GM23338 (cell line): ENCODE data around the gene ZNF385B. TPM values are rescaled to one million over a fixed set of nuclear protein-coding genes. Genes with fewer than 3 reads are reported as not detected.
A peak's percentile ranks its signal among the peaks of the same experiment; 100 is the strongest.

ENCODE experiments used
- ATAC-seq: fragments of 200-7000 bp; cut with Tn5 transposase; 3 replicates; pipeline ENCODE4 v1.9.1; 2020
- DNase-seq: peaks from one replicate; pipeline ENCODE4 v3.0.0-alpha.2; 2015; ENCODE audit warnings: low spot score
- H2AFZ ChIP-seq: fragments of 200-600 bp; sonication (generic); 2 replicates; pipeline ENCODE4 v1.8.0; 2016; ENCODE audit warnings: antibody characterized with exemption, mild to moderate bottlenecking, moderate library complexity
- H3F3A ChIP-seq: fragments of 200-600 bp; sonication (generic); replicated peaks from 2 replicates; pipeline ENCODE4 v1.8.0; 2017; ENCODE audit warnings: antibody characterized with exemption, mixed run types, low read depth
- H3K27ac ChIP-seq: fragments of 200-600 bp; sonication (generic); 2 replicates; pipeline ENCODE4 v1.6.1; 2016; ENCODE audit warnings: low read depth
- H3K27me3 ChIP-seq: fragments of 200-600 bp; sonication (generic); 2 replicates; pipeline ENCODE4 v1.8.0; 2016; ENCODE audit warnings: mild to moderate bottlenecking, mixed run types, moderate library complexity; ENCODE audit not compliant: insufficient read depth
- H3K36me3 ChIP-seq: fragments of 200-600 bp; sonication (generic); 2 replicates; pipeline ENCODE4 v1.8.0; 2016; ENCODE audit warnings: mild to moderate bottlenecking; ENCODE audit not compliant: insufficient read depth
- H3K4me1 ChIP-seq: fragments of 200-600 bp; sonication (generic); 2 replicates; pipeline ENCODE4 v1.8.0; 2016; ENCODE audit warnings: mild to moderate bottlenecking, moderate library complexity; ENCODE audit not compliant: insufficient read depth
- H3K4me2 ChIP-seq: fragments of 200-600 bp; sonication (generic); 2 replicates; pipeline ENCODE4 v1.7.1; 2017; ENCODE audit warnings: mixed run types
- H3K4me3 ChIP-seq: fragments of 200-600 bp; sonication (generic); 2 replicates; pipeline ENCODE4 v1.6.1; 2016; ENCODE audit warnings: mixed run types
- H3K79me2 ChIP-seq: fragments of 200-600 bp; sonication (generic); replicated peaks from 2 replicates; pipeline ENCODE4 v1.8.0; 2017; ENCODE audit warnings: mild to moderate bottlenecking; ENCODE audit not compliant: insufficient read depth
- H3K9me2 ChIP-seq: fragments of 200-600 bp; sonication (generic); 2 replicates; pipeline ENCODE4 v1.8.0; 2017; ENCODE audit not compliant: insufficient read depth
- H4K20me1 ChIP-seq: fragments of 200-600 bp; sonication (generic); replicated peaks from 2 replicates; pipeline ENCODE4 v1.8.0; 2017; ENCODE audit warnings: mild to moderate bottlenecking; ENCODE audit not compliant: insufficient read depth
- H3K27ac Mint-ChIP-seq: 2 replicates; pipeline ENCODE4 v1.8.0; 2020; ENCODE audit warnings: inconsistent platforms, mild to moderate bottlenecking, moderate library complexity, mixed read lengths
- H3K27me3 Mint-ChIP-seq: 3 replicates; pipeline ENCODE4 v1.8.0; 2022; ENCODE audit warnings: low read depth, mild to moderate bottlenecking, moderate library complexity, mixed read lengths, inconsistent platforms; ENCODE audit not compliant: insufficient read depth, poor library complexity
- H3K36me3 Mint-ChIP-seq: 3 replicates; pipeline ENCODE4 v1.8.0; 2021; ENCODE audit warnings: low read depth, mild to moderate bottlenecking, inconsistent platforms, moderate library complexity, mixed read lengths
- H3K4me1 Mint-ChIP-seq: 3 replicates; pipeline ENCODE4 v1.8.0; 2020; ENCODE audit warnings: mild to moderate bottlenecking, inconsistent platforms, mixed read lengths
- H3K4me3 Mint-ChIP-seq: 3 replicates; pipeline ENCODE4 v1.8.0; 2021; ENCODE audit warnings: moderate library complexity, mild to moderate bottlenecking, inconsistent platforms, mixed read lengths
- H3K9me3 Mint-ChIP-seq: 3 replicates; pipeline ENCODE4 v1.8.0; 2020; ENCODE audit warnings: moderate library complexity, mild to moderate bottlenecking, inconsistent platforms, mixed read lengths
- CTCF ChIP-seq, 2 experiments: fragments of 200-600 bp in 1 of 2; sonication (generic) in 1 of 2; conservative IDR thresholded peaks; 2 replicates each; pipeline versions ENCODE4 v1.5.1 to v1.6.1; 2016 to 2017; ENCODE audit warnings: antibody characterized with exemption in 2 of 2, low read depth in 2 of 2, mild to moderate bottlenecking in 2 of 2, moderate library complexity in 1 of 2
- ETS1 ChIP-seq: IDR thresholded peaks from 2 replicates; pipeline ENCODE4 v1.6.1; 2016; ENCODE audit warnings: antibody characterized with exemption
- EZH2 ChIP-seq: fragments of 200-600 bp; sonication (generic); IDR thresholded peaks from one replicate; pipeline ENCODE4 v1.8.0; 2017; ENCODE audit warnings: antibody characterized with exemption, mild to moderate bottlenecking, low read depth; ENCODE audit not compliant: unreplicated experiment
- JUNB ChIP-seq: IDR thresholded peaks from one replicate; pipeline ENCODE4 v1.6.1; 2016; ENCODE audit warnings: antibody characterized with exemption; ENCODE audit not compliant: unreplicated experiment
- NANOG ChIP-seq: IDR thresholded peaks from 2 replicates; pipeline ENCODE4 v1.6.1; 2016; ENCODE audit warnings: antibody characterized with exemption, borderline replicate concordance
- POLR2AphosphoS5 ChIP-seq: IDR thresholded peaks from 2 replicates; pipeline ENCODE4 v1.6.1; 2016; ENCODE audit warnings: antibody characterized with exemption, low read depth
- REST ChIP-seq: IDR thresholded peaks from one replicate; pipeline ENCODE4 v1.6.1; 2018; ENCODE audit warnings: antibody characterized with exemption; ENCODE audit not compliant: unreplicated experiment
- STAT1 ChIP-seq: IDR thresholded peaks from one replicate; pipeline ENCODE4 v1.6.1; 2016; ENCODE audit warnings: antibody characterized with exemption; ENCODE audit not compliant: unreplicated experiment
- ZNF114 ChIP-seq: fragments of 250-450 bp; sonication (Bioruptor Pico); IDR thresholded peaks from 2 replicates; pipeline ENCODE4 v1.5.0; 2020; ENCODE audit warnings: mild to moderate bottlenecking, moderate library complexity
- ZNF331 ChIP-seq: fragments of 250-450 bp; sonication (Bioruptor Pico); IDR thresholded peaks from 2 replicates; pipeline ENCODE4 v1.5.0; 2020; ENCODE audit warnings: low read depth, mild to moderate bottlenecking, moderate library complexity
- ZNF462 ChIP-seq: fragments of 250-450 bp; sonication (Bioruptor Pico); IDR thresholded peaks from 2 replicates; pipeline ENCODE4 v1.5.0; 2020; ENCODE audit warnings: mild to moderate bottlenecking, moderate library complexity
- polyA plus RNA-seq: library from polyadenylated mRNA; unstranded; fragments of >200 nt; fragmentation: Nextera tagmentation; extraction: Ambion mirVana; gene quantifications from 2 replicates; pipeline ENCODE4 v1.2.1, GENCODE V29; 2016
- total RNA-seq: library from RNA; depleted of rRNA; stranded (reverse); fragments of >200 nt; shearing (Covaris generic); gene quantifications from 2 replicates; pipeline ENCODE4 v1.2.3, GENCODE V29; 2014

The ZNF385B gene
- total and polyA plus RNA-seq, 2 experiments from 2014 or later = 1.5 to 4.6 TPM

- no peaks in the 10 kb centered on the region for H3F3A ChIP-seq
- TF ChIP-seq ZNF462 (no peak), POLR2AphosphoS5 (no peak), REST (no peak), CTCF (conservative IDR thresholded peaks at IDR 0.05; ENCODE audit: low read depth in 2 of 2) (no peak), NANOG (no peak), EZH2 (no peak), ETS1 (no peak), STAT1 (no peak), ZNF331 (CRISPR knock-in tag) (no peak), JUNB (no peak), ZNF114 (CRISPR knock-in tag) (no peak)
- ATAC-seq (peak; percentile 28; the same call in 2 of the 3 replicates), DNase-seq (peak; percentile 5)
- H3K9me2 ChIP-seq = 0 out of 2 replicates have a peak, but pooled peaks cover 5% of the 10 kb centered on the region
- Mint-ChIP-seq H3K4me3 (no peak overlapping the region), H3K27ac (no peak overlapping the region), H3K36me3 (no peaks in the 10 kb centered on the region), H3K4me1 (peaks cover 3% of the 10 kb centered on the region; the same call in 1 of the 3 replicates), H3K9me3 (no peaks in the 10 kb centered on the region), H3K27me3 (peaks cover 1% of the 10 kb centered on the region)
- no peak overlapping the region for H3K4me2 ChIP-seq
- H3K4me3 ChIP-seq = no peak overlapping the region
- no peaks in the 10 kb centered on the region for H3K27me3 ChIP-seq
- H3K27ac ChIP-seq = no peak overlapping the region
- H3K79me2 ChIP-seq = no peaks in the 10 kb centered on the region
- no peaks in the 10 kb centered on the region for H4K20me1 ChIP-seq
- no peaks in the 10 kb centered on the region for H3K36me3 ChIP-seq
- H3K4me1 ChIP-seq = 0 out of 2 replicates have a peak, but pooled peaks cover 3% of the 10 kb centered on the region
- H2AFZ ChIP-seq = no peak overlapping the region
Observed at GRCh38 chr2:179692610-179693009, 168.8 kb downstream of the ZNF385B start.
